GM23338 (cell line): ENCODE results near the gene OBI1. TPM values are rescaled to one million over a fixed set of nuclear protein-coding genes. Genes with fewer than 3 reads are reported as not detected.
A peak's percentile ranks its signal among the peaks of the same experiment; 100 is the strongest.

Source experiments
- ATAC-seq: fragments of 200-7000 bp; cut with Tn5 transposase; 3 replicates; pipeline ENCODE4 v1.9.1; 2020
- DNase-seq: peaks from one replicate; pipeline ENCODE4 v3.0.0-alpha.2; 2015; ENCODE audit warnings: low spot score
- H2AFZ ChIP-seq: fragments of 200-600 bp; sonication (generic); 2 replicates; pipeline ENCODE4 v1.8.0; 2016; ENCODE audit warnings: antibody characterized with exemption, mild to moderate bottlenecking, moderate library complexity
- H3F3A ChIP-seq: fragments of 200-600 bp; sonication (generic); replicated peaks from 2 replicates; pipeline ENCODE4 v1.8.0; 2017; ENCODE audit warnings: antibody characterized with exemption, mixed run types, low read depth
- H3K27ac ChIP-seq: fragments of 200-600 bp; sonication (generic); 2 replicates; pipeline ENCODE4 v1.6.1; 2016; ENCODE audit warnings: low read depth
- H3K27me3 ChIP-seq: fragments of 200-600 bp; sonication (generic); 2 replicates; pipeline ENCODE4 v1.8.0; 2016; ENCODE audit warnings: mild to moderate bottlenecking, mixed run types, moderate library complexity; ENCODE audit not compliant: insufficient read depth
- H3K36me3 ChIP-seq: fragments of 200-600 bp; sonication (generic); 2 replicates; pipeline ENCODE4 v1.8.0; 2016; ENCODE audit warnings: mild to moderate bottlenecking; ENCODE audit not compliant: insufficient read depth
- H3K4me1 ChIP-seq: fragments of 200-600 bp; sonication (generic); 2 replicates; pipeline ENCODE4 v1.8.0; 2016; ENCODE audit warnings: mild to moderate bottlenecking, moderate library complexity; ENCODE audit not compliant: insufficient read depth
- H3K4me2 ChIP-seq: fragments of 200-600 bp; sonication (generic); 2 replicates; pipeline ENCODE4 v1.7.1; 2017; ENCODE audit warnings: mixed run types
- H3K4me3 ChIP-seq: fragments of 200-600 bp; sonication (generic); 2 replicates; pipeline ENCODE4 v1.6.1; 2016; ENCODE audit warnings: mixed run types
- H3K79me2 ChIP-seq: fragments of 200-600 bp; sonication (generic); replicated peaks from 2 replicates; pipeline ENCODE4 v1.8.0; 2017; ENCODE audit warnings: mild to moderate bottlenecking; ENCODE audit not compliant: insufficient read depth
- H3K9me2 ChIP-seq: fragments of 200-600 bp; sonication (generic); 2 replicates; pipeline ENCODE4 v1.8.0; 2017; ENCODE audit not compliant: insufficient read depth
- H4K20me1 ChIP-seq: fragments of 200-600 bp; sonication (generic); replicated peaks from 2 replicates; pipeline ENCODE4 v1.8.0; 2017; ENCODE audit warnings: mild to moderate bottlenecking; ENCODE audit not compliant: insufficient read depth
- H3K27ac Mint-ChIP-seq: 2 replicates; pipeline ENCODE4 v1.8.0; 2020; ENCODE audit warnings: inconsistent platforms, mild to moderate bottlenecking, moderate library complexity, mixed read lengths
- H3K27me3 Mint-ChIP-seq: 3 replicates; pipeline ENCODE4 v1.8.0; 2022; ENCODE audit warnings: low read depth, mild to moderate bottlenecking, moderate library complexity, mixed read lengths, inconsistent platforms; ENCODE audit not compliant: insufficient read depth, poor library complexity
- H3K36me3 Mint-ChIP-seq: 3 replicates; pipeline ENCODE4 v1.8.0; 2021; ENCODE audit warnings: low read depth, mild to moderate bottlenecking, inconsistent platforms, moderate library complexity, mixed read lengths
- H3K4me1 Mint-ChIP-seq: 3 replicates; pipeline ENCODE4 v1.8.0; 2020; ENCODE audit warnings: mild to moderate bottlenecking, inconsistent platforms, mixed read lengths
- H3K4me3 Mint-ChIP-seq: 3 replicates; pipeline ENCODE4 v1.8.0; 2021; ENCODE audit warnings: moderate library complexity, mild to moderate bottlenecking, inconsistent platforms, mixed read lengths
- H3K9me3 Mint-ChIP-seq: 3 replicates; pipeline ENCODE4 v1.8.0; 2020; ENCODE audit warnings: moderate library complexity, mild to moderate bottlenecking, inconsistent platforms, mixed read lengths
- EZH2 ChIP-seq: fragments of 200-600 bp; sonication (generic); IDR thresholded peaks from one replicate; pipeline ENCODE4 v1.8.0; 2017; ENCODE audit warnings: antibody characterized with exemption, mild to moderate bottlenecking, low read depth; ENCODE audit not compliant: unreplicated experiment
- JUNB ChIP-seq: IDR thresholded peaks from one replicate; pipeline ENCODE4 v1.6.1; 2016; ENCODE audit warnings: antibody characterized with exemption; ENCODE audit not compliant: unreplicated experiment
- NANOG ChIP-seq: IDR thresholded peaks from 2 replicates; pipeline ENCODE4 v1.6.1; 2016; ENCODE audit warnings: antibody characterized with exemption, borderline replicate concordance
- ZNF114 ChIP-seq: fragments of 250-450 bp; sonication (Bioruptor Pico); IDR thresholded peaks from 2 replicates; pipeline ENCODE4 v1.5.0; 2020; ENCODE audit warnings: mild to moderate bottlenecking, moderate library complexity
- polyA plus RNA-seq: library from polyadenylated mRNA; unstranded; fragments of >200 nt; fragmentation: Nextera tagmentation; extraction: Ambion mirVana; gene quantifications from 2 replicates; pipeline ENCODE4 v1.2.1, GENCODE V29; 2016
- total RNA-seq: library from RNA; depleted of rRNA; stranded (reverse); fragments of >200 nt; shearing (Covaris generic); gene quantifications from 2 replicates; pipeline ENCODE4 v1.2.3, GENCODE V29; 2014
- TF ChIP-seq, protein P1 (sequence below): fragments of 250-450 bp; sonication (Bioruptor Pico); IDR thresholded peaks from 2 replicates; pipeline ENCODE4 v1.5.0; 2020; ENCODE audit warnings: mild to moderate bottlenecking, moderate library complexity
- TF ChIP-seq, protein P2 (sequence below): IDR thresholded peaks from 2 replicates; pipeline ENCODE4 v1.6.1; 2016; ENCODE audit warnings: antibody characterized with exemption

The OBI1 gene
- total and polyA plus RNA-seq, 2 experiments from 2014 or later: 8.2 to 11.1 TPM

DNA sequence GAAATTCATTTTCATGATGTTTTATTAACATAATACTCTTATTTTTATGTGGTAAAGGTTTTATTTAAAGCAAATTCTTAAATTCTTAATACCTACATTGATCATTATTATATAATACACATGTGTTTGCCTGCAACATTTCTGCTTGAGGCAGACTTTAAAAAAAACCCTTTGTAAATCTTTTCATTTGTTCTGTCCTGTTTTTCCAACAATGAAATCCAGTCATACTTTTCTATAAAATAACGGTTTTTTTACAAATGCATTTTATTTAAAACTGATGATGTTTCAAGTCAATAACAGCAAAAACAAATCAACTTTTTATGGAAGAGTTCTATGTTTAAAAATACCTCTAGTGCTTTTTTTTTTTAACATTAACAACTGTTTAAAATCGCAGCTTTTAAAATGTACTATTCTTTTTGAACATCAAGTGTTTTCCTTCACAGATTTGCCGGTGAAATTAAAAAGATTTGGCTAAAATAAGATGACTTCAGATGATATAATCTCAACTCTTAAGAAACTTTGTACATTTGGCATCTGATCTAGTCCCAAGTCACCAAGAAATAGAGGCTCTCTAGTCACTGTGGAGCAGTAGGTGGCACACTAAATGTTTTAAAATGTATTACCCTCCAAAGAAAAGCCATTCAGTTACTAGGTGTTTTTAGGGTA is 60.7 kb downstream of the OBI1 start:
- Histone ChIP-seq H3K36me3 (no peaks in the 10 kb centered on the region), H3K27ac (no peak overlapping the region), H3K4me1 (peaks cover 49% of the 10 kb centered on the region), H4K20me1 (no peaks in the 10 kb centered on the region; the same call in none of the 2 replicates), H3K4me2 (no peak overlapping the region), H3K79me2 (no peaks in the 10 kb centered on the region), H3K4me3 (no peak overlapping the region), H3K9me2 (no peaks in the 10 kb centered on the region), H2AFZ (no peak overlapping the region), H3K27me3 (peaks cover 97% of the 10 kb centered on the region), H3F3A (peaks cover 9% of the 10 kb centered on the region; the same call in 1 of the 2 replicates)
- Mint-ChIP-seq H3K4me3 (no peak overlapping the region), H3K27me3 (peaks cover 96% of the 10 kb centered on the region), H3K27ac (no peak overlapping the region), H3K36me3 (no peaks in the 10 kb centered on the region; the same call in 2 of the 3 replicates), H3K4me1 (peaks cover 58% of the 10 kb centered on the region), H3K9me3 (peaks cover 8% of the 10 kb centered on the region)
- TF ChIP-seq NANOG: no peak
- TF ChIP-seq EZH2: peak; percentile 72
- TF ChIP-seq, protein P1, sequence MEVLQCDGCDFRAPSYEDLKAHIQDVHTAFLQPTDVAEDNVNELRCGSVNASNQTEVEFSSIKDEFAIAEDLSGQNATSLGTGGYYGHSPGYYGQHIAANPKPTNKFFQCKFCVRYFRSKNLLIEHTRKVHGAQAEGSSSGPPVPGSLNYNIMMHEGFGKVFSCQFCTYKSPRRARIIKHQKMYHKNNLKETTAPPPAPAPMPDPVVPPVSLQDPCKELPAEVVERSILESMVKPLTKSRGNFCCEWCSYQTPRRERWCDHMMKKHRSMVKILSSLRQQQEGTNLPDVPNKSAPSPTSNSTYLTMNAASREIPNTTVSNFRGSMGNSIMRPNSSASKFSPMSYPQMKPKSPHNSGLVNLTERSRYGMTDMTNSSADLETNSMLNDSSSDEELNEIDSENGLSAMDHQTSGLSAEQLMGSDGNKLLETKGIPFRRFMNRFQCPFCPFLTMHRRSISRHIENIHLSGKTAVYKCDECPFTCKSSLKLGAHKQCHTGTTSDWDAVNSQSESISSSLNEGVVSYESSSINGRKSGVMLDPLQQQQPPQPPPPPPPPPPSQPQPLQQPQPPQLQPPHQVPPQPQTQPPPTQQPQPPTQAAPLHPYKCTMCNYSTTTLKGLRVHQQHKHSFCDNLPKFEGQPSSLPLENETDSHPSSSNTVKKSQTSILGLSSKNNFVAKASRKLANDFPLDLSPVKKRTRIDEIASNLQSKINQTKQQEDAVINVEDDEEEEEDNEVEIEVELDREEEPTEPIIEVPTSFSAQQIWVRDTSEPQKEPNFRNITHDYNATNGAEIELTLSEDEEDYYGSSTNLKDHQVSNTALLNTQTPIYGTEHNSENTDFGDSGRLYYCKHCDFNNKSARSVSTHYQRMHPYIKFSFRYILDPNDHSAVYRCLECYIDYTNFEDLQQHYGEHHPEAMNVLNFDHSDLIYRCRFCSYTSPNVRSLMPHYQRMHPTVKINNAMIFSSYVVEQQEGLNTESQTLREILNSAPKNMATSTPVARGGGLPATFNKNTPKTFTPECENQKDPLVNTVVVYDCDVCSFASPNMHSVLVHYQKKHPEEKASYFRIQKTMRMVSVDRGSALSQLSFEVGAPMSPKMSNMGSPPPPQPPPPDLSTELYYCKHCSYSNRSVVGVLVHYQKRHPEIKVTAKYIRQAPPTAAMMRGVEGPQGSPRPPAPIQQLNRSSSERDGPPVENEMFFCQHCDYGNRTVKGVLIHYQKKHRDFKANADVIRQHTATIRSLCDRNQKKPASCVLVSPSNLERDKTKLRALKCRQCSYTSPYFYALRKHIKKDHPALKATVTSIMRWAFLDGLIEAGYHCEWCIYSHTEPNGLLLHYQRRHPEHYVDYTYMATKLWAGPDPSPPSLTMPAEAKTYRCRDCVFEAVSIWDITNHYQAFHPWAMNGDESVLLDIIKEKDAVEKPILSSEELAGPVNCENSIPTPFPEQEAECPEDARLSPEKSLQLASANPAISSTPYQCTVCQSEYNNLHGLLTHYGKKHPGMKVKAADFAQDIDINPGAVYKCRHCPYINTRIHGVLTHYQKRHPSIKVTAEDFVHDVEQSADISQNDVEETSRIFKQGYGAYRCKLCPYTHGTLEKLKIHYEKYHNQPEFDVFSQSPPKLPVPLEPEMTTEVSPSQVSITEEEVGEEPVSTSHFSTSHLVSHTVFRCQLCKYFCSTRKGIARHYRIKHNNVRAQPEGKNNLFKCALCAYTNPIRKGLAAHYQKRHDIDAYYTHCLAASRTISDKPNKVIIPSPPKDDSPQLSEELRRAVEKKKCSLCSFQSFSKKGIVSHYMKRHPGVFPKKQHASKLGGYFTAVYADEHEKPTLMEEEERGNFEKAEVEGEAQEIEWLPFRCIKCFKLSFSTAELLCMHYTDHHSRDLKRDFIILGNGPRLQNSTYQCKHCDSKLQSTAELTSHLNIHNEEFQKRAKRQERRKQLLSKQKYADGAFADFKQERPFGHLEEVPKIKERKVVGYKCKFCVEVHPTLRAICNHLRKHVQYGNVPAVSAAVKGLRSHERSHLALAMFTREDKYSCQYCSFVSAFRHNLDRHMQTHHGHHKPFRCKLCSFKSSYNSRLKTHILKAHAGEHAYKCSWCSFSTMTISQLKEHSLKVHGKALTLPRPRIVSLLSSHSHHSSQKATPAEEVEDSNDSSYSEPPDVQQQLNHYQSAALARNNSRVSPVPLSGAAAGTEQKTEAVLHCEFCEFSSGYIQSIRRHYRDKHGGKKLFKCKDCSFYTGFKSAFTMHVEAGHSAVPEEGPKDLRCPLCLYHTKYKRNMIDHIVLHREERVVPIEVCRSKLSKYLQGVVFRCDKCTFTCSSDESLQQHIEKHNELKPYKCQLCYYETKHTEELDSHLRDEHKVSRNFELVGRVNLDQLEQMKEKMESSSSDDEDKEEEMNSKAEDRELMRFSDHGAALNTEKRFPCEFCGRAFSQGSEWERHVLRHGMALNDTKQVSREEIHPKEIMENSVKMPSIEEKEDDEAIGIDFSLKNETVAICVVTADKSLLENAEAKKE (CRISPR knock-in tag): no peak
- TF ChIP-seq ZNF114 (CRISPR knock-in tag): no peak
- TF ChIP-seq, protein P2, sequence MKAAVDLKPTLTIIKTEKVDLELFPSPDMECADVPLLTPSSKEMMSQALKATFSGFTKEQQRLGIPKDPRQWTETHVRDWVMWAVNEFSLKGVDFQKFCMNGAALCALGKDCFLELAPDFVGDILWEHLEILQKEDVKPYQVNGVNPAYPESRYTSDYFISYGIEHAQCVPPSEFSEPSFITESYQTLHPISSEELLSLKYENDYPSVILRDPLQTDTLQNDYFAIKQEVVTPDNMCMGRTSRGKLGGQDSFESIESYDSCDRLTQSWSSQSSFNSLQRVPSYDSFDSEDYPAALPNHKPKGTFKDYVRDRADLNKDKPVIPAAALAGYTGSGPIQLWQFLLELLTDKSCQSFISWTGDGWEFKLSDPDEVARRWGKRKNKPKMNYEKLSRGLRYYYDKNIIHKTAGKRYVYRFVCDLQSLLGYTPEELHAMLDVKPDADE: no peak
- TF ChIP-seq JUNB: no peak
- DNase-seq: no peak
- ATAC-seq: no peak
